Measurements from ENCODE around the gene GRAMD1B. TPM values are rescaled to one million over a fixed set of nuclear protein-coding genes. Genes with fewer than 3 reads are reported as not detected.

GRAMD1B gene
- total and polyA plus RNA-seq, 2 experiments from 2014 or later, result 9.0 to 20.4 TPM

DNA sequence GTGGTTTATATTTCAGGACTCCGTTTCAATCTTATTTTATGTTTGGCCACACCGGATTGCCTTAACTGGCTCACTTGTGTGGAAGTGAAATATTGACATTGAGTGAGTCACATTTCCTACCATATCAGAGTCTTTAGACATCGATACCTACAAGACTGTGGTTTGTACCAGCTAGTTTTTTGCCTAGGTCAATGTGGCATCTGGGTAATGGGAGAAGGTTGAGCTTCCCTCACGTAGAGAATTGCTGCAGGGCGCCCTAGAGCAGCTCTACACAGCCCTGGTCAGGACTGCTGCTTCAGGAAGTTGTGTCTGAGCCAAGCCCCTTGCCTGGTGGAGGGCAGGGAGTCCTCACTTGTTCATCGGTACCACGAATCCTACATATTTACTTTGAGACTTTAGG is 1.6 kb downstream of the GRAMD1B start:
- TF ChIP-seq, protein P1, sequence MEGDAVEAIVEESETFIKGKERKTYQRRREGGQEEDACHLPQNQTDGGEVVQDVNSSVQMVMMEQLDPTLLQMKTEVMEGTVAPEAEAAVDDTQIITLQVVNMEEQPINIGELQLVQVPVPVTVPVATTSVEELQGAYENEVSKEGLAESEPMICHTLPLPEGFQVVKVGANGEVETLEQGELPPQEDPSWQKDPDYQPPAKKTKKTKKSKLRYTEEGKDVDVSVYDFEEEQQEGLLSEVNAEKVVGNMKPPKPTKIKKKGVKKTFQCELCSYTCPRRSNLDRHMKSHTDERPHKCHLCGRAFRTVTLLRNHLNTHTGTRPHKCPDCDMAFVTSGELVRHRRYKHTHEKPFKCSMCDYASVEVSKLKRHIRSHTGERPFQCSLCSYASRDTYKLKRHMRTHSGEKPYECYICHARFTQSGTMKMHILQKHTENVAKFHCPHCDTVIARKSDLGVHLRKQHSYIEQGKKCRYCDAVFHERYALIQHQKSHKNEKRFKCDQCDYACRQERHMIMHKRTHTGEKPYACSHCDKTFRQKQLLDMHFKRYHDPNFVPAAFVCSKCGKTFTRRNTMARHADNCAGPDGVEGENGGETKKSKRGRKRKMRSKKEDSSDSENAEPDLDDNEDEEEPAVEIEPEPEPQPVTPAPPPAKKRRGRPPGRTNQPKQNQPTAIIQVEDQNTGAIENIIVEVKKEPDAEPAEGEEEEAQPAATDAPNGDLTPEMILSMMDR (IDR thresholded peaks at IDR 0.05; ENCODE audit: poor library complexity), result no peak
- no peak for TF ChIP-seq EZH2phosphoT487 (IDR thresholded peaks at IDR 0.05; ENCODE audit: low read depth, severe bottlenecking, unreplicated experiment)
- no peak for TF ChIP-seq EZH2 (IDR thresholded peaks at IDR 0.05; ENCODE audit: borderline replicate concordance)
- no peaks in the 10 kb centered on the region for H3K9me2 ChIP-seq (replicated peaks; ENCODE audit: insufficient read depth)
- peak overlapping the region; percentile 90 for H2AFZ ChIP-seq
- 45% methylated on average over 7 of the region's 7 CpGs for WGBS (ENCODE audit: low lambda C conversion rate, missing lambda C conversion rate)
- H4K20me1 ChIP-seq (ENCODE audit: insufficient read depth, poor library complexity, severe bottlenecking), result no peaks in the 10 kb centered on the region
- H3K4me1 ChIP-seq (ENCODE audit: insufficient read depth), result no peaks in the 10 kb centered on the region
- H3K9me3 ChIP-seq (ENCODE audit: low read depth), result no peaks in the 10 kb centered on the region
- peak overlapping the region; percentile 98 for H3K4me2 ChIP-seq
- no peak for DNase-seq (ENCODE audit: low spot score)
- H3K79me2 ChIP-seq, result no peaks in the 10 kb centered on the region
- H3K36me3 ChIP-seq (replicated peaks; ENCODE audit: insufficient read depth, low read depth), result no peaks in the 10 kb centered on the region
- H3K27me3 ChIP-seq, result peaks cover 5% of the 10 kb centered on the region
- no peak overlapping the region for H3K27ac ChIP-seq
- no peak overlapping the region for H3K4me3 ChIP-seq

DNA sequence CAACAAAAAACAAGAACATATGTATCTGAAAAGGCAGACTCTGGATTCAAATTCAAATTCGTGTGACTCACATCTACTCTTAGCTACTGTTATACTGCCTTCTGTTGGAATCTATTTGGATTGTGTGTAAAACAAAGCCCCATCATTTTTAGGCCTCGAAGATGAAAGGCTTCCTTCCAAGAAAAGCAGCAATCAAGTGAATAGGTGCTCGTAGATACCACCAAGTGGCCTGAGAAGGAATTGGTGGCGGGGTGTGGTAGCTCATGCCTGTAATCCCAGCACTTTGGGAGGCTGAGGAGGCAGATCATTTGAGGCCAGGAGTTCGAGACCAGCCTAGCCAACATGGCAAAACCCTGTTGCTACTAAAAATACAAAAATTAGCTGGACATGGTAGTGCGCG is 4.2 kb downstream of the GRAMD1B start:
- H3K9me2 ChIP-seq (replicated peaks; ENCODE audit: insufficient read depth), result no peaks in the 10 kb centered on the region
- H3K4me3 ChIP-seq, result no peak overlapping the region
- TF ChIP-seq EZH2phosphoT487 (IDR thresholded peaks at IDR 0.05; ENCODE audit: low read depth, severe bottlenecking, unreplicated experiment), result no peak
- TF ChIP-seq, protein P1 (IDR thresholded peaks at IDR 0.05; ENCODE audit: poor library complexity), result peak; percentile 14
- H3K79me2 ChIP-seq, result no peaks in the 10 kb centered on the region
- H3K36me3 ChIP-seq (replicated peaks; ENCODE audit: insufficient read depth, low read depth), result no peaks in the 10 kb centered on the region
- no peak overlapping the region for H2AFZ ChIP-seq
- peaks cover 5% of the 10 kb centered on the region for H3K27me3 ChIP-seq
- H3K9me3 ChIP-seq (ENCODE audit: low read depth), result no peaks in the 10 kb centered on the region
- no peak for DNase-seq (ENCODE audit: low spot score)
- H4K20me1 ChIP-seq (ENCODE audit: insufficient read depth, poor library complexity, severe bottlenecking), result no peaks in the 10 kb centered on the region
- 82% methylated on average over 7 of the region's 7 CpGs for WGBS (ENCODE audit: low lambda C conversion rate, missing lambda C conversion rate)
- H3K4me1 ChIP-seq (ENCODE audit: insufficient read depth), result no peaks in the 10 kb centered on the region
- no peak overlapping the region for H3K4me2 ChIP-seq
- no peak overlapping the region for H3K27ac ChIP-seq

DNA sequence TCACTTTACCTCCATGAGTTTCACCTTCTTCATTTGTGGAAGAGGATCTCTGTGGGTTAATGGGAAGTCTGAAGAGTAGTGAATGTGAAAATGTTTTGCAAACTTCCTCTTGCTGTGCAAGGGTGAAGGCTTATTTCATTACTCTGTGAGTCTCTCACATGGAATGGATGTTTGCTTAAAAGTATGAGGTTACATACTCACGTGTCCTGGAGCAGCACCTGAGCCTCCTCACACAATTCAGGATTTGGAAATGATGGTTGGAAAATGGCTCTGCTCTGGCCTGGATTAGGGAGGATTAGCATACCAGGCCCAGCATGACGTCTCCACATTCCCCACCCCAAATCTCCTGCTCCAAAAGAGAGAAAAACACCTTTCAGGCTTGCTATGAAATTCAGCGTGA is 4.8 kb downstream of the GRAMD1B start:
- 59% methylated on average over 3 of the region's 3 CpGs for WGBS (ENCODE audit: low lambda C conversion rate, missing lambda C conversion rate)
- no peaks in the 10 kb centered on the region for H3K36me3 ChIP-seq (replicated peaks; ENCODE audit: insufficient read depth, low read depth)
- H3K27ac ChIP-seq, result no peak overlapping the region
- H4K20me1 ChIP-seq (ENCODE audit: insufficient read depth, poor library complexity, severe bottlenecking), result no peaks in the 10 kb centered on the region
- TF ChIP-seq, protein P1 (IDR thresholded peaks at IDR 0.05; ENCODE audit: poor library complexity), result no peak
- no peak for TF ChIP-seq EZH2 (IDR thresholded peaks at IDR 0.05; ENCODE audit: borderline replicate concordance)
- TF ChIP-seq EZH2phosphoT487 (IDR thresholded peaks at IDR 0.05; ENCODE audit: low read depth, severe bottlenecking, unreplicated experiment), result no peak
- no peaks in the 10 kb centered on the region for H3K4me1 ChIP-seq (ENCODE audit: insufficient read depth)
- peaks cover 5% of the 10 kb centered on the region for H3K27me3 ChIP-seq
- H2AFZ ChIP-seq, result no peak overlapping the region
- no peak overlapping the region for H3K4me3 ChIP-seq
- no peaks in the 10 kb centered on the region for H3K9me3 ChIP-seq (ENCODE audit: low read depth)
- H3K4me2 ChIP-seq, result no peak overlapping the region
- DNase-seq (ENCODE audit: low spot score), result no peak
- H3K9me2 ChIP-seq (replicated peaks; ENCODE audit: insufficient read depth), result no peaks in the 10 kb centered on the region
- H3K79me2 ChIP-seq, result no peaks in the 10 kb centered on the region
